Measurements from ENCODE around the gene HDAC11. TPM values are rescaled to one million over a fixed set of nuclear protein-coding genes. Genes with fewer than 3 reads are reported as not detected.

Gene HDAC11
- total and polyA plus RNA-seq, 9 of the 15 experiments (the other 6 are each of a cell fraction or from before 2014, with no cell fraction given): 0.60 to 6.0 (median 4.5) TPM

DNA sequence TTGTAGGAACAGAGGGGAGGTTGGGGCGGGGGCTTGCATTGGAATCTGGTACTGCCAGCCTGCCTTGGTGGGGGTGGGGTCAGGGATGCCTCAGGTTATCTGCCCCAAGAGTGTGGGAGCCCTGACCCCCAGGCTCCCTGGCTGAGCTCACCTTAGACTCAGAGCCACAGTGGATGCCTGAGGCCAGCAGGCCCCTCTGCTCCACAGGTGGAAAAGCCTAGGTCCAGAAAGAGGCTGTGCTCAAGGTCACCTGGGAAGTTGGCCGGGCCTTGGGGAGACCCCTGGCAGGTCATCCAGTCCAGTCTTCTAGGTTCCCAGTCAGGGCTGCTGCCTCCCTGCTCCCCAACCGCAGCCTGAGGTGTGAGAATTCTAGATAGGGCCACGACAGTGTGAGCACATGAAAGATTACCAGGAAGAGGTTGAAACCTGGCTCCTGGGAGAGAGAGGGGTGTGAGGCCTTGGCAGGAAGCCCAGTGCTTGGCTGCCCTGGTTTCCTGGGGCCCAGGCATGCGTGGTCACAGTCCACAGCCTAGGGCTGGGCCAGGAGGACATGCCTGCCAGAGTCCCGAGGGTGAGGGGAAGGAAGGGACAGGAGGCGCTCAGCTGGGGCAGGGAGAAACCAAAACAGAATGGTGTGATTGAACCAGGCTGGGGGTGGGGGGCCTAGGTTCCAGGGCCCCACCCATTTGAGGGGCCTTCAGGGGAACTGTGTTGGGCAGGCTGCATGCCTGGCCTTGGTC lies 4.9 kb downstream of the HDAC11 start:
- 4% methylated on average over 7 of the region's 7 CpGs for WGBS (ENCODE audit: insufficient coverage, low coverage, missing lambda C conversion rate)
- peak; percentile 98 for FAIRE-seq
- TF ChIP-seq SRSF3 (IDR thresholded peaks at IDR 0.05; ENCODE audit: insufficient read depth, low read length) (no peak), NCOA2 (IDR thresholded peaks at IDR 0.05; ENCODE audit: partially characterized antibody in 2 of 2) (no peak), ZNF3 (CRISPR knock-in tag; IDR thresholded peaks at IDR 0.05) (no peak), ZKSCAN8 (CRISPR knock-in tag; IDR thresholded peaks at IDR 0.05) (no peak), BHLHE40 (IDR thresholded peaks at IDR 0.05; ENCODE audit: low read length) (peak; percentile 98), PRMT5 (CRISPR knock-in tag; IDR thresholded peaks at IDR 0.05) (no peak), ZNF212 (CRISPR knock-in tag; IDR thresholded peaks at IDR 0.05) (no peak), SREBF1 (IDR thresholded peaks at IDR 0.05; ENCODE audit: borderline replicate concordance, low read depth, low read length) (no peak), ZNF23 (CRISPR knock-in tag; IDR thresholded peaks at IDR 0.05) (no peak), ZNF436 (CRISPR knock-in tag; IDR thresholded peaks at IDR 0.05) (no peak), NCOA6 (IDR thresholded peaks at IDR 0.05) (no peak), BMI1 (IDR thresholded peaks at IDR 0.05; ENCODE audit: low read length) (no peak), ATF7 (IDR thresholded peaks at IDR 0.05) (peak; percentile 84), ZNF253 (CRISPR knock-in tag; conservative IDR thresholded peaks at IDR 0.05) (no peak), CC2D1A (IDR thresholded peaks at IDR 0.05) (peak; percentile 81; the same call in 1 of the 2 replicates), MIER1 (IDR thresholded peaks at IDR 0.05; ENCODE audit: low read depth) (no peak), ELF1 (tag; IDR thresholded peaks at IDR 0.05) (peak; percentile 86), SMC3 (conservative IDR thresholded peaks at IDR 0.05; ENCODE audit: insufficient read depth, low read depth, low read length) (no peak), XRCC4 (IDR thresholded peaks at IDR 0.05; ENCODE audit: extremely low read depth, insufficient read depth, insufficient read length) (no peak), ZNF354B (CRISPR knock-in tag; IDR thresholded peaks at IDR 0.05) (no peak), RBBP5 (IDR thresholded peaks at IDR 0.05; ENCODE audit: borderline replicate concordance, insufficient read depth, low read length, poor library complexity, severe bottlenecking) (peak; percentile 41), ZNF445 (CRISPR knock-in tag; IDR thresholded peaks at IDR 0.05; ENCODE audit: low read depth) (no peak)
- TF ChIP-seq, protein P1, sequence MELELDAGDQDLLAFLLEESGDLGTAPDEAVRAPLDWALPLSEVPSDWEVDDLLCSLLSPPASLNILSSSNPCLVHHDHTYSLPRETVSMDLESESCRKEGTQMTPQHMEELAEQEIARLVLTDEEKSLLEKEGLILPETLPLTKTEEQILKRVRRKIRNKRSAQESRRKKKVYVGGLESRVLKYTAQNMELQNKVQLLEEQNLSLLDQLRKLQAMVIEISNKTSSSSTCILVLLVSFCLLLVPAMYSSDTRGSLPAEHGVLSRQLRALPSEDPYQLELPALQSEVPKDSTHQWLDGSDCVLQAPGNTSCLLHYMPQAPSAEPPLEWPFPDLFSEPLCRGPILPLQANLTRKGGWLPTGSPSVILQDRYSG (tag; conservative IDR thresholded peaks at IDR 0.05; ENCODE audit: low read depth): 0 out of 2 replicates have a peak, but pooled peaks have one; percentile 49

More for the DNA sequence above, 4.9 kb downstream of the HDAC11 start:
- peak overlapping the region; percentile 58 for H3K4me2 ChIP-seq (ENCODE audit: insufficient read depth, low read length)
- in situ Hi-C loops (cut with MboI) (no loop called here), intact Hi-C loops (cut with micrococcal nuclease) (loop anchor here (2.0 kb wide), 1 partner anchor 54 kb away; no protein-coding TSS in a partner anchor)
- H4K20me1 ChIP-seq (replicated peaks; ENCODE audit: control insufficient read depth, insufficient read depth, low read length): 0 out of 2 replicates have a peak, but pooled peaks cover 3% of the 10 kb centered on the region
- H3K9me1 ChIP-seq (ENCODE audit: control insufficient read depth, insufficient read depth, low read length): no peaks in the 10 kb centered on the region
- no peaks in the 10 kb centered on the region for H3K79me2 ChIP-seq (ENCODE audit: control insufficient read depth, insufficient read depth, low read length)
- no peaks in the 10 kb centered on the region for H3K9me3 ChIP-seq (replicated peaks; ENCODE audit: control insufficient read depth, insufficient read depth, low read depth, low read length)
- BruUV-seq (replicated peaks): no TSS peak
- H2AFZ ChIP-seq (ENCODE audit: low read depth, low read length): peak overlapping the region; percentile 54
- ChIA-PET POLR2A (interaction anchor here (0.6 to 1.1 kb wide), 9 partner anchors 9 to 604 kb away, joined by 3 read pairs; no protein-coding TSS in a partner anchor), CTCF (ENCODE audit: low intra/inter-chr PET ratio) (no interaction called here)
- H3K27ac ChIP-seq (ENCODE audit: extremely low read depth, low read depth, low read length): peak overlapping the region; percentile 60
- DNase-seq (ENCODE audit: extremely low read depth in 1 of 4, low spot score in 3 of 4) (peak; percentile 92 to 98 (median 94)), ATAC-seq (peak; percentile 90)
- H3K4me3 ChIP-seq: no peak overlapping the region
- no peaks in the 10 kb centered on the region for H3K36me3 ChIP-seq (ENCODE audit: control insufficient read depth, insufficient read depth, low read length)
- H3K27me3 ChIP-seq (ENCODE audit: control insufficient read depth in 2 of 2, insufficient read depth in 2 of 2, low read length in 2 of 2): no peaks in the 10 kb centered on the region
- H3K4me1 ChIP-seq (replicated peaks in 1 of 2; ENCODE audit: control insufficient read depth in 2 of 2, insufficient read depth in 2 of 2, low read length in 2 of 2): peaks cover 21 to 49% of the 10 kb centered on the region in 2 experiments
- peak overlapping the region in 1 of 2 experiments; percentile 62; a peak in 2 of 4 replicates for H3K9ac ChIP-seq (ENCODE audit: insufficient read depth in 1 of 2, low read depth in 2 of 2, low read length in 2 of 2)

Data from K562 (cell line).